Fibroblast of the conjunctiva (primary cell): ENCODE data around the gene ELFN1.
"Not testable (repeated sequence)": the region's sequence is repeated elsewhere in the genome, so short reads cannot be mapped to it uniquely, and the experiment has no call there.

Source experiments
- DNase-seq: peaks from one replicate; pipeline ENCODE4 v3.0.0-alpha.2; 2010; ENCODE audit warnings: low read depth

Gene ELFN1

DNA sequence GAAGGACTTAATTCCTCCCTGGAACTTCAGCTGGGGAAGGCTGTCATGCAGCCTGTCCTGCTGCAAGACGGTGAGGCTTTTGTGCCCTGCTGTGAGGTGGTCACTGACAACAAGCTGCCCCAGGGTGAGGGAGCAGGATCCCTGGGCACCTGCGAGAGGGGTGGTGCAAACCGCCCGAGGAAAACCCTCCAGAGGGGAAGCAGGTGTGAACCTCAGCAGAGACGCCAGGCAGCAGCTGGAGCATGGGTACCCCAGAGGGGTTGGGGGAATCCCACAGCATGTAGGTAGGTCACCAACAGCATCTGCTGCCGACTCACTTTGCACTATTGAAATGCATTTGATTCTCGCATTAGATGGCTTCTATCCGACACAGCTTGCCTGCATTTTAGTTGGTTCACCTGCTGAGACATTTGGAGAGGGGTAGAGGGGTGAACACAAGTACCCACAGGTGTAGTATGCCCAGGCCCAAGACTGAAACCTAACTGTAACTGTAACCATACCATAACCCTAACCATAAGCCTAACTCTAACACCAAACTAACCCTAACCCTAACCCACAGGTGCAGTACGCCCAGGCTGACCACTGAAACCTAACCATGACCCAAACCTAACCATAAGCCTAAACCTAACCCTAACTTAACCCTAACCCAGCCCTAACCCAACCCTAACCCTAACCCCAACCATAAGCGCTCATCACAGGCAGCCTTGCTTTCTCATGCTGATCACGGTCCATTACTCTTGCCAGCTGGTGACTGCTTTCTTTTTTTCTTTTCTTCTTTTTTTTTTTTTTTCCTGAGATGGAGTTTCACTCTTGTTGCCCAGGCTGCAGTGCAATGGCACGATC lies 85.9 kb downstream of the ELFN1 start:
- no peak for DNase-seq

DNA sequence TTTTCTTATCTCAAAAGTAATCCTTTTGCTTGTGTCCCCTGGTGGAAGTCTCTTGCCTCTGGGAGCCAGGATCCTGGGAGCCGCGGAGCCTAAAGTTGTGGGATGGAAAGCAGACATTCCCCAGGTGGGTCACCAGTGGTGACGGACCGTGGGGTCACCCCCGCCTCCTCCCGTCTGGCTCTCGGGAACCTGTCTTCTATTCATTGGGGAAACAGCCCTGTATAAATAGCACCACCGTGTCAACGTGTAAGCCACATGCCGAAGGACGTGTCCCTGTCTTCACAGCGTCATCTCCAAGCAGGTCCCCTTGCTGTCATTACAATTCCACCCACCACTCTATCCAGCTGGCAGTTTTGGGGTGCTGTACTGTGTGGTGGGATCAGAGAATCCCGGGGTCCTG lies 87.5 kb downstream of the ELFN1 start:
- DNase-seq = no peak

DNA sequence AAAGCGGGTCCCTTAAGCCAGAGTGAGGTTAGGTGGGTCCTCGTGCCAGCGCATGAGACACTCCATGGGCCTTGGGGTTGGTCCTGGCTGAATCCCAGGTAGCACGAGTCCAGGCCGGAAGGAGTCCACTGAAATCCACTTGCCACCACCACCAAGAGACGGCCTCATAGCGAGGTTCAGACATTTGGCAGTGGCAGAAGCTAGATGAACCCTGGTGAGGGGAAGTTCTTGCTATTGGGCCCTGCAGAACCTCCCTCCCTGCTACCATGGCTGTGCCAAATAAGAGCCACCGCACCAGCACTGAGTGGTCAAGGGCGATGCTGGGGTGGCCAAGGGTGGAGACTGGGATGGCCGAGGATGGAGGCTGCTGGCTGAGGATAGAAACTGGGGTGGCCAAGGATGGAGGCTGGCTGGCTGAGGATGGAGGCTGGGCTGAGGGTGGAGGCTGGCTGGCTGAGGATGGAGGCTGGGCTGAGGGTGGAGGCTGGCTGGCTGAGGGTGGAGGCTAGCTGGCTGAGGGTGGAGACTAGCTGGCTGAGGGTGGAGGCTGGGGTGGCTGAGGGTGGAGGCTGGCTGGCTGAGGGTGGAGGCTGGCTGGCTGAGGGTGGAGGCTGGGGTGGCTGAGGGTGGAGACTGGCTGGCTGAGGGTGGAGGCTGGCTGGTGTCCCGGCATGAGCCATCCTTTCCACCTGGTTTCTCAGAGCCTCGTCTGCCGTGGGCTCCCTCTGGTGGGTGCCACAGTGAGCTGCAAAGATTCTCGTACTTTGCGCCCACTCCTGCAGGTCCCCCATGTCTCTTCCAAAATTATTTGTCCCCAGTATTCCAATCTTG lies 88.2 kb downstream of the ELFN1 start:
- no peak for DNase-seq

DNA sequence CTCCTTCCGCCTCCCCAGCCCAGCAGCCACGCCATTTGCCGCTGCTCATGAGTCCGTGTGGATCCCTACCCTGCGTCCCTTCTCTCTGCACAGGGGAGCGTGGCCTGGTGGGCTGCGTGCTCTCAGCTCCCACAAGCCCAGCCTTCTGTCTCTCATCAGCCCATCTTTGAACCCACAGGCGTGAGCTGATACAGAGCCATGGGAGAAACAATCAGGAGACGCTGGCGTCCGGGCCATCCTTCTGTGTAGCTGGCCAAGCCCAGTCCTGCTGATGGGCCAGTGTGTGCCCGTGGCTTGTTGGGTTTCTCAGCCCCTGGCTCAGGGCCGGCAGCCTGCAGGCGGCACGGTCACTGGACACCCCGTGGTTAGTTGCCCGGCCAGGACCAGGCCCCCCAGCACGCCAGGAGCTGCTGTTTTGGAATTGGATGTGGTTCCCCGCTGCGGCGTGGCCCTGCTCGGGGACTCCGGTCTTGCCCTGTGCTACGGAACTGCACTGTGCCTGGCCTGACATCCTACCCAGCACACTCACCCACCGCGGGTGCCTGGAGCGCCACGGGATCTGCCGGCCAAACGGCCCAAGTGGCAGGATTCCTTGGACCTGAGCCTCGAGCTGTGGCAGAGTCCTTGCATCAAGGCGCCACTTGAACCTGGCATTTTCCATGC lies 88.9 kb downstream of the ELFN1 start:
- no peak for DNase-seq

DNA sequence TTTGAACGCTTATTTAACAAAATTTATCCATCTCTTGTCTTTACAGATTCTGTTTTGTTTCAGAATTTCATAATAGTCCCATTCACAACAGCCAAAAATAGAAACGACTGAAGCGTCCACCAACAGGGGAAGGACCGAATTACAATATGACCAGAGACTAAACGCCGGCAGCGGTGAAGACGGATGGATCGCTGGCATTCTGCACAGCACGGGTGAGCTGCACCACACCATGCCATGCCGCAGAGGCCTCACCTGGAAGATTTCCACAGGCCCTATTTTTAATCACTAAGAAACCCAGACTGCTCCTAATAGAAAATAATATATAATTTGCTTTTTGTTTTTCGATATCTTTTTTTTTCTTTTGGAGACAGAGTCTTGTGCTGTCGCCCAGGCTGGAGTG lies 91.0 kb downstream of the ELFN1 start:
- no peak for DNase-seq

DNA sequence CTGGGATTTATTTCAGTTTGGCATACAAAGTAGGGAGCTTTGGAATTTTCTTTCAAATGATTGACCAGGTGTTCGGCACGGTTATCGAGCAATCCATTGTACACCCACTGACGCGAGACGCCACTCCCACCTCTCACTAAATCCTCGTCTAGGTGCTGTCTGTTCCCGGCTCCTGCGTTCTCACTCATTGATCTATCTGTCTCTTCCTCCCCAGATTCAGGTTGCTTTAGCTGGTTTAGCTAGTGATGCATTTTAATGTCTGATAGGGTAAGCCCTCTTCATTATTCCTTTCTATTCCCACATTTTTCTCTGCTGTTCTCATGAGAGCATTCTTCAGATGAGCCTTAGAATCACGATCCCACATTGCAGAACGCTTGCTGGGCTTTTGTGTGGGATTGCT lies 91.7 kb downstream of the ELFN1 start:
- no peak for DNase-seq

DNA sequence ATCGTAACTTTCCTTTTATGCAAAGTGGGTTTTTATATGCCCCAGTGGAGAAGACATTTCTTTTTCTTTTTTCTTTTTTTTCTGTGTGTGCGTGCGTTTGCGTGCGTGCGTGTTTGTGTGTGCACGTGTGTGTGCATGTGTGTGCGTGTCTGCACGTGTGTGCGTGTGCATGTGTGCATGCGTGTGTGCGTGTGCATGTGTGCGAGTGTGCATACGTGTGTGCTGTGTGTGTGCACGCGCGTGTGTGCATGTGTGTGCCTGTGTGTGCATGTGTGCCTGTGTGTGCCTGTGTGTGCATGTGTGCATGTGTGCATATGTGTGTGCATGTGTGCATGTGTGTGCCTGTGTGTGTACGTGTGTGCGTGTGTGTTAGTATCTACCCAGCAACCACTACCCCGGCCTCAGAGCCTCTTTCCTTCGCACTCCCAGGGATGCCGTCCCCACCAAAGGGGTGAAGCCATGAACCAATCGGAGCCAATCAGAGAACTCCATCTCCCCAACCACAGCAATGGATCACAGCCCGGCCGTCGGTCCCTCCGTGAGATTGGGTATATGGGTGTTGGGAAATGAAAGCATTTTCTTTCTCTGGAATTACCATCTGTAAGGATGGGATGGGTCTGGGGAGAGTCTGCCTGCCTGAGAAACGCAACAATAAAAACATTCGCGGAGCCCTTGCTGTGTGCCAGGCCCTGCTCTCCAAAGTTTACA lies 92.3 kb downstream of the ELFN1 start:
- DNase-seq = no peak

DNA sequence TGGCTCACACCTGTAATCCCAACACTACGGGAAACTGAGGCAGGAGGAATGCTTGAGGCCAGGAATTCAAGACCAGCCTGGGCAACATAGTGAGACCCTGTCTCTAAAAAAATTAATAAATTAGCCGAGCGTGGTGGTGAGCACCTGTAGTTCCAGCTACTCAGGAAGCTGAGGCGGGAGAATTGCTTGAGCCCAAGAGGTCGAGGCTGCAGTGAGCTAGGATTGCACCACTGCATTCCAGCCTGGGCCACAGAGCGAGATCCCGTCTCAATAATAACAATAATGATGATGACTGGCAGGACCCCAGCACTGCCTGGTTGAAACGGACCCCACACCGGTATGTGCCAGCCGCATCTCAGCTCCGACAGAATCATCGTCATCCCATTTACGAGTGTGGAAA lies 93.0 kb downstream of the ELFN1 start:
- DNase-seq = no peak

DNA sequence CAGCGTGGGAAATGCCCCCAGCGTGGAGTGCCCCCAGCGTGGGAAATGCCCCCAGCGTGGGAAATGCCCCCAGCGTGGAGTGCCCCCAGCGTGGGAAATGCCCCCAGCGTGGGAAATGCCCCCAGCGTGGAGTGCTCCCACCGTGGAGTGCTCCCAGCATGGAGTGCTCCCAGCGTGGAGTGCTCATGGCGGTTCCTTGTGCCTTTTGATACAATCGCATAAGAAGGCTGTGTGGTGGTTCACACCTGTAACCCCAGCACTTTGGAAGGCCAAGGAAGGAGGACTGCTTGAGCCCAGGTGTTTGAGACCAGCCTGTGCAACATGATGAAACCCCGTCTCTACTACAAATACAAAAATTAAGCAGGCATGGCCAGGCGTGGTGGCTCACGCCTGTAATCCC lies 93.8 kb downstream of the ELFN1 start:
- DNase-seq = not testable (repeated sequence)

DNA sequence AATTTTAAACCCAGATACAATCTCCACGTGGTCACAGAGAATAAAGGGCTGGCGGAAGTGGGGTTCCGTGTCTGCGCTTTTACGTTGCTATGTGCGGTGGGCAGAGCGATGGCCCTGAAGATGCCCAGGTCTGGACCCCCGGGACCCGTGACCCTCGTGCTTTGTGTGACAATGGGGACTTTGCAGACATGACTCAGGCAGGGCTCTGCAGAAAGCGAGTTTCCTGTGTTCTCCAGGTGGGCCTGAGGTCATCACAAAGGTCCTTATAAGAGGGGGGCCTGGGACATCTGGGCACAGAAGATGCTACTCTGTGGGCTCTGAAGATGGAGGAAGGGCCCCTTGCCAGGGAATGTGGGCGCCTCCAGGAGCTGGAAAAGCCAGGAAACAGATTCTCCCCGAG lies 95.3 kb downstream of the ELFN1 start:
- no peak for DNase-seq

DNA sequence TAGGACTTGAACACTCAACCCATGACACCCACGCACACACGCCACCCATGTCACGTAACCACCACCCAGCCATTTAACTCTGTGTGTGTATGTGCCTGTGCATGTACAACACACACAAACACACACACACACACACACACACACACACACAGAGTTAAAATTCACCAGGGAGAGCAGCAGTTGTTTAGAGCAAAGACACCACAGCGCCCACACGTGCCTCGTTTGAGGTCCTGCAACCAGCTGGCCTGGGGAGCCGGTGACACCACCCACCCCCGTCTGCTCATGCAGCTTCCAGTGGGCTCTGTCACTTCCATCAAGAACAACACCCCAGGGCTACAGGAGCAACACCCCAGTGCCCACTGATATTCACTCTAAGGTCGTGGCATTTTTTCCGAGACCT lies 97.4 kb downstream of the ELFN1 start:
- no peak for DNase-seq

DNA sequence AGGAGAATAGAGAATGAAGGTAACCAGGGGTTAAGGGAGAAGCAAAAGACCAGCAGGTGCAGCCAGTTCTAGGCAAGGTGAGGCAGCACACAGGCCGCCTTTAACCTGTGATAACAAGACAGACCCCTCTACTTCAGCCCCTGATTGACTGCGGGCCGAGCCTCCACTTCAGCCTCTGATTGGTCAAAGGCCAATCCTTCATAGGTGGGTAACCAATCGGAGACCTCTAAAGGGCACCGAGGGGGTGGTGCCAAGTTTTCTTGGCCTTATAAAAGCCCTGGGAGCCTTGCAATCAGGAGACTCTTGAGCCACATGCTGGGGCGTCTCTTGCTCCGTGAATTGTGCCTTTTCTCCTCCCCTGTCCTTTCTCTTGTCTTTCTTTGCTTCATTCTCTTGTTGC lies 98.8 kb downstream of the ELFN1 start:
- no peak for DNase-seq

DNA sequence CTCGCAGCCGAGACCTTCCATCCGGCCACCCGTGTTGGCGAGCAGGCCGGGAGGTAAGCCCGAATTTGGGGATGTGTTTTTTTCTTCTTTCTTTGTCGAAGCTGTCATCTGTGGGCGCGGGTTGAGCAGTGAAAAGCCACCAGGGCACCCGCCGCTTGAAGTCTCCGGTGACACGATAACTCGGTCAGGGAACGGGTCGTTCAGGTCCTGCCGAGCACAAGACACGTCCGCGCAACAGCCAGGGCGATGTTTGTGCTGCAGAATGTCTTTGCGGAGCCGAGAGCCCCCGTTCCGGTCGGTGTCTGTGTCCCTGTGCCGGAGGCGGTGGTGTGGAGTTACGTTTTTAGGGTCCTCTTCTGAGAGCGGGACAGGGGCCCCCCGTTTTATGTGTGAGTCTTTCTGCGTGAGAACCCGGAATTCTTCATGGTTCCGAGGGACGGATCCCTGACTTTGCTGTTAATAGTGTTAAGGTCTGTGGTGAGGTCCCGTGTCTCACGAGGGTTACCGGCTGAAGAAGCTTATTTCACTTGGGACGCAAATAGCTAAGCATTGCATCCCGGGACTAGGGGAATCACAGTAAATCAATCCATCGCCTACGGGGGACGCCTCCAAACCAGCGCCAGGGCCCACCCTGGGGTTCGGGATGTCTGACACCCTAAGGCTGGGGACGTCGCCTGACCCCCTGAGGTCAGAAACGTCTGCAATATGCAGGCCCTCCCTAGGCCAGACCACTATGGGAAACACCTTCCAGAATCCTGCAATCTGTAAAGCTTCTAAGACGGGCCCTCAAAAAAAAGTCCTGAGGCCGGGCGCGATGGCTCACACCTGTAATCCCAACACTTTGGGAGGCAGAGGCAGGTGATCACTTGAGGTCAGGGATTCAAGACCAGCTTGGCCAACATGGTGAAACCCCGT lies 99.5 kb downstream of the ELFN1 start:
- no peak for DNase-seq

DNA sequence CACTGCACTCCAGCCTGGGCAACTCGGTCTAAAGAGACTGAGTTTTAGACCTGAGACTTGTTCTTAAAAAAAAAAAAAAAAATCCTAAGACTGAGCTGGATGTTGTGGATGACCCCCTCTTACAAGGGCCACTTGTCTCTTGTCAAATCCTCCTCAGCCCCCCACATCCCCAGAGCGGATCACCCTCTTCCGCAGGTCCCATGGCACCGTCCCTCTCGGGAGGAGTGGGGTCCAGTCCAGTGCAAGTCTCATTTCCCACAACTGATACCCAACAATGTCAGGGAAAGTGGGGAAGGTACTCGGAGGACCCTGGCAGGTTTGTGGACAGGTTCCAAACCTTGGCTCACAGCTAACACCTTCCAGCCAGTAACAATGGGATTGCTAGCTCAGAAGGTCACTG lies 100.3 kb downstream of the ELFN1 start:
- DNase-seq = no peak

DNA sequence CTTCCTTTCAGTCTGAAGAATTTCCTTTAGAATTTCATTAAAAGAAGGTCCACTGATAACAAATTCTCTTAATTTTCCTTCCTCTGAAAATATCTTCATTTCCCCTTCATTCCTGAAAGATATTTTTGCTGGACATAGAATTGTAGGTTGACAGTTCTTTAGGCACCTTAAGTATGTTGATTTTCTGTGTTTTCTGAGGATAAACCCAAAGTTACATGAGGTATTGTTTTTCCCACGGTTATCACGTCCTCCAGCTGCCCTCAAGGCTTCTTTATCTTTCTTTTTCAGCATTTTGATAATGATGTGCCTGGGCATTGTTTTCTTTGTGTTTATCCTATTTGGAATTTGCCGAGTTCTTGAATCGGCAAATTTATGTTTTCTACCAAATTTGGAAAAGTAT lies 105.3 kb downstream of the ELFN1 start:
- no peak for DNase-seq

DNA sequence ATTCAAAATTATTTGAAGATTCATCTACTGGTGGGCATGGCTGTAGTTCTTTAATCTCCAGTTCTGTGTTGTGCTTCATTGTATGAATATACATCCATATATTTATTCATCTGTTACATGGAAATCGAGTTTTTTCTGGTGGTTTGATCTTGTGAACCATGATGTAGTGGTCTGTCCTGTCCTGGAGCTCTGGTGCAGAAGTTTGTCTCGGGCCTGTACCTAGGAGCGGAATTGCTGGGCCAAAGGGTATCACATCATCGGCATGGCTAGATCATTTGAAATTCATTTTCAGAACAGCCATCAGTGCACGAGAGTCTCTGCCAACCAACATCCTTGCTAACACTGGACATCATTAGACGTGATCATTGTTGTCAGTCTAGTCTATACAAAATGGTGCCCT lies 107.0 kb downstream of the ELFN1 start:
- no peak for DNase-seq

DNA sequence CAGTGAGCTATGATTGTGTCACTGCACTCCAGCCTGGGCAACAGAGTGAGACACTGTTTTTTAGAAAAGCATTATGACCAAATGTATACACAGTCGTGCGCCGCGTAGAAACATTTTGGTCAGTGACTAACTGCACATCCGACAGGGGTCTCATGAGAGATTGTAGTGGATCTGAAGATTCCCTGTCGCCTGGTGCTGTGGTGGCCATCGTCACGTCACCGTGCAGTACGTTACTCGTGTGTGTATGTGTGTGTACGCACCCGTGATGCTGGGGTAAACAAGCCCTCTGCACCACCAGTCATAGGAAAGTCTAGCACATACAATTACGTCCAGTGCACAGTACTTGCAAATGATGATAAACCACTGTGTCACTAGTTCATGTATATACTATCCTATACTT lies 109.4 kb downstream of the ELFN1 start:
- no peak for DNase-seq

DNA sequence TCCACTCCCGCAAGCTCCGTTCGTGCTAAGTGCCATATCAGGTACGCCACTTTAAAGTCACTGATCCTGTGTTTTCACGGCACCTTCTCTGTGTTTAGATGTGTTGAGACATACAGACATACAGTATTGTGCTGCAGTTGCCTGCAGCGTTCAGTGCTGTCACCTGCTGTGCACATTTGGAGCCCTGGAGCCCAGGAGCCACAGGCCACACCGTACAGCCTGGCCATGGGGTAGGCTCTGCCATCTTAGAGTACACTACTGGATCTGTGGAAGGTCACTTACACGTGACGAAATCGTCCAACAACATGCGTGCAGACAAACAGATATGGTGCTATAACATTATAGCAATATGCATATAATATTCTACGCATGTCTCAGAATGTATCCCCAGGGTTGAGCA lies 111.3 kb downstream of the ELFN1 start:
- no peak for DNase-seq

DNA sequence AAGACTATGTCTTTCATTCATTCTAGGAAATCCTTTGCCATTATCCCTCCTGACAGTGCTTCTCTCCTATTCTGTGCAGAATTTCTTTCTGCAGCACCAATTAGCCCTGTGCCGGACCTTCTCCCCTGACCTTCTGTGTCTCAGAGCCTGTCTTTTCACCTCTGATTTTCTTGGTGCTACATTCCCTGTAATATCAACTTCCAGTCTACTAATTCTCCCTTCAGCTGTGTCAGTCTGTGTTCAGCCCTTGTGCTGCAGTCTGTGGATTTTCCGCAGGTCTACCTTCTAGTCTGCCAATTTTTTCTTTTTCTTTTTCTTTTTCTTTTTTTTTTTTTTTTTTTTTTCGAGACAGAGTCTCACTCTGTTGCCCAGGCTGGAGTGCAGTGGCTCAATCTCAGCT lies 115.8 kb downstream of the ELFN1 start:
- no peak for DNase-seq

DNA sequence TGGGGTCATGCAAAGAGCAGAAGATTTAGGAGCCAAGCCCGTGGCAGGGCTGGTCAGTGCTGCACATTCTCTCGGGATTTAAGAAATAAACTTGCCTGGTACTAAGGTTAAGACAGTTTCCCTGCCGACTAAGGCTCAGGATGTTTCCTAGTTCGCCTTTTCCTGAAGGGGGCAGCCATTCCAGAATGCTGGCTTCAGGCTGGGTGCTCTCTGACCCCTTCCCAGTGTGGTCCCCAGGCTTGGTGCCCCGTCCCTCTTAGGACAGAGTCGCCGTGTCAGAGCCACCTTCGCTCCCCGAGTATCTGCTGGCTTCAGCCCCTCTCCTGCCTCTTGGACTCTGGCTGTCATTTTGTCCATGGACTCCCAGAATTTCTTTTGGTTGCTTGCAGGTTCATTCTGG lies 117.2 kb downstream of the ELFN1 start:
- no peak for DNase-seq

DNA sequence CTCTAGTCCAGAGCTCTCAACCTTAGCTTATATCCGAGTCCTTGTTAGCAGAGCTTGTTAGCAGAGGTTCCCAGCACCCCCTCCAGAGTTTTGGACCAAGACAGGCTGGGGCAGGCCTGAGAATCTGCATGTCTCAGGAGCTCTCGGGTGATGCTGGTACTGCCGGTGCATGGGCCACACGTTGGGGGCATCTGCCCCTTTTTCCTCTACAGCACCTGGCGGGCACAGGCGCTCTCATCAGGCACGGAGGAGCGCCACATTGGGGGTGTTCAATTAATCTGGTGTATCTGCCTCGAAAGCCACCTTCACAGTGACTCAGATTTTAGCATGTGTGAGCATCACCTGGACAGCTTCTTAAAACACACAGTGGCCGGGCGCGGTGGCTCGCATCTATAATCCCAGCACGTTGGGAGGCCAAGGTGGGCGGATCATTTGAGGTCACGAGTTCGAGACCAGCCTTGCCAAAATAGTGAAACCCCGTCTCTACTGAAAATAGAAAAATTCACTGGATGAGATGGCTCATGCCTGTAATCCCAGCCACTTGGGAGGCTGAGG lies 117.7 kb downstream of the ELFN1 start:
- DNase-seq = no peak
